IMR-90 (cell line): Measurements from ENCODE around the gene PROM2. TPM values are rescaled to one million over a fixed set of nuclear protein-coding genes. Genes with fewer than 3 reads are reported as not detected.

Experiments
- ATAC-seq: fragments of 200-7000 bp; cut with Tn5 transposase; 2 replicates; pipeline ENCODE4 v1.9.1; 2020; ENCODE audit warnings: low read depth, mild to moderate bottlenecking, moderate library complexity
- BruUV-seq: library from RNA; stranded (reverse); fragments of 400-500 nt; replicated peaks from 2 replicates; lab custom pipeline; 2021; lab: Mats Ljungman, UMichigan
- CTCF ChIA-PET: fragments of 300-600 bp; formaldehyde crosslinking; extraction: SDS; loops from one replicate; lab custom pipeline; 2021; ENCODE audit warnings: antibody characterized with exemption; lab: Yijun Ruan, JAX
- POLR2A ChIA-PET: fragments of 300-600 bp; sonication (Branson Sonifier 250); formaldehyde crosslinking; loops from one replicate; lab custom pipeline; 2022; ENCODE audit warnings: antibody characterized with exemption; ENCODE audit not compliant: unreplicated experiment; lab: Charles Lee
- DNase-seq: peaks from one replicate; pipeline ENCODE4 v3.0.0; 2013
- H2AFZ ChIP-seq: replicated peaks from 2 replicates; pipeline ENCODE3; 2013; ENCODE audit warnings: low read length, mild to moderate bottlenecking; ENCODE audit not compliant: poor library complexity
- H2AK5ac ChIP-seq: 2 replicates; pipeline ENCODE4 v1.6.1; 2013; ENCODE audit warnings: low read depth, low read length, inconsistent platforms
- H2AK9ac ChIP-seq: replicated peaks from 2 replicates; pipeline ENCODE3; 2013; ENCODE audit warnings: mild to moderate bottlenecking, low read depth, low read length, moderate library complexity; ENCODE audit not compliant: poor library complexity
- H2BK120ac ChIP-seq: 2 replicates; pipeline ENCODE4 v1.6.1; 2013; ENCODE audit warnings: low read depth, low read length, inconsistent platforms
- H2BK15ac ChIP-seq: 3 replicates; pipeline ENCODE4 v1.6.1; 2013; ENCODE audit warnings: low read depth, low read length, inconsistent platforms
- H2BK20ac ChIP-seq: 2 replicates; pipeline ENCODE4 v1.6.1; 2013; ENCODE audit warnings: low read depth, mild to moderate bottlenecking, inconsistent platforms, low read length, moderate library complexity
- H2BK5ac ChIP-seq: 2 replicates; pipeline ENCODE4 v1.6.1; 2013; ENCODE audit warnings: mild to moderate bottlenecking, low read depth, low read length, inconsistent platforms; ENCODE audit not compliant: poor library complexity, severe bottlenecking
- H3K14ac ChIP-seq: replicated peaks from 2 replicates; pipeline ENCODE4 v1.6.1; 2013; ENCODE audit warnings: low read depth, low read length, inconsistent platforms
- H3K18ac ChIP-seq: 2 replicates; pipeline ENCODE4 v1.6.1; 2013; ENCODE audit warnings: low read depth, low read length, control low read depth
- H3K23ac ChIP-seq: 2 replicates; pipeline ENCODE4 v1.6.1; 2013; ENCODE audit warnings: low read depth, low read length, inconsistent platforms
- H3K27ac ChIP-seq: 2 replicates; pipeline ENCODE4 v1.5.1; 2013; ENCODE audit warnings: mild to moderate bottlenecking, control low read depth, low read length; ENCODE audit not compliant: insufficient read depth
- H3K27me3 ChIP-seq: 2 replicates; pipeline ENCODE4 v1.6.1; 2013; ENCODE audit warnings: low read length; ENCODE audit not compliant: control insufficient read depth, insufficient read depth
- H3K36me3 ChIP-seq: 2 replicates; pipeline ENCODE4 v1.6.1; 2013; ENCODE audit warnings: low read length, mixed read lengths; ENCODE audit not compliant: control insufficient read depth, insufficient read depth
- H3K4ac ChIP-seq: 2 replicates; pipeline ENCODE4 v1.6.1; 2013; ENCODE audit warnings: low read depth, low read length, inconsistent platforms
- H3K4me1 ChIP-seq: 2 replicates; pipeline ENCODE4 v1.6.1; 2013; ENCODE audit warnings: low read length, mixed read lengths; ENCODE audit not compliant: control insufficient read depth, insufficient read depth
- H3K4me2 ChIP-seq: 2 replicates; pipeline ENCODE4 v1.6.1; 2013; ENCODE audit warnings: low read depth, mild to moderate bottlenecking, control low read depth, low read length, moderate library complexity
- H3K4me3 ChIP-seq: 2 replicates; pipeline ENCODE4 v1.5.1; 2013; ENCODE audit warnings: low read depth, mild to moderate bottlenecking, control low read depth, low read length, moderate library complexity; ENCODE audit not compliant: insufficient read depth
- H3K56ac ChIP-seq: 2 replicates; pipeline ENCODE4 v1.6.1; 2013; ENCODE audit warnings: low read length, inconsistent platforms; ENCODE audit not compliant: insufficient read depth; ENCODE audit errors: extremely low read depth
- H3K79me1 ChIP-seq, 2 experiments: 2 replicates each; pipeline ENCODE4 v1.6.1; 2013; ENCODE audit warnings: low read length in 2 of 2, inconsistent platforms in 1 of 2, low read depth in 1 of 2
- H3K9ac ChIP-seq: 2 replicates; pipeline ENCODE4 v1.6.1; 2013; ENCODE audit warnings: low read depth, low read length, control low read depth
- H3K9me1 ChIP-seq: 2 replicates; pipeline ENCODE4 v1.6.1; 2013; ENCODE audit warnings: low read length, inconsistent platforms; ENCODE audit not compliant: insufficient read depth
- H3K9me3 ChIP-seq: 2 replicates; pipeline ENCODE4 v1.6.1; 2013; ENCODE audit warnings: low read length; ENCODE audit not compliant: control insufficient read depth, insufficient read depth
- H4K20me1 ChIP-seq: 2 replicates; pipeline ENCODE4 v1.6.1; 2013; ENCODE audit warnings: low read length, inconsistent platforms; ENCODE audit not compliant: insufficient read depth
- H4K5ac ChIP-seq: 2 replicates; pipeline ENCODE4 v1.6.1; 2013; ENCODE audit warnings: mild to moderate bottlenecking, low read depth, low read length, control low read depth
- H4K8ac ChIP-seq, 2 experiments: 2 replicates each; pipeline ENCODE4 v1.6.1; 2013; ENCODE audit warnings: low read depth in 2 of 2, low read length in 2 of 2, control low read depth in 1 of 2, inconsistent platforms in 1 of 2
- H4K91ac ChIP-seq: 2 replicates; pipeline ENCODE4 v1.6.1; 2013; ENCODE audit warnings: low read depth, low read length, inconsistent platforms; ENCODE audit not compliant: insufficient read depth
- ELK1 ChIP-seq: fragments of 150-350 bp; IDR thresholded peaks from 2 replicates; pipeline ENCODE4 v1.6.1; 2016; ENCODE audit warnings: low read depth, mild to moderate bottlenecking, low read length, moderate library complexity, borderline replicate concordance
- NFE2L2 ChIP-seq: fragments of 150-350 bp; IDR thresholded peaks from 2 replicates; pipeline ENCODE4 v1.6.1; 2016; ENCODE audit warnings: low read depth, mild to moderate bottlenecking, low read length
- RAD21 ChIP-seq: IDR thresholded peaks from 2 replicates; pipeline ENCODE4 v1.6.1; 2012; ENCODE audit warnings: low read length, improper control_type of control experiment
- RFX5 ChIP-seq: IDR thresholded peaks from 2 replicates; pipeline ENCODE4 v1.8.0; 2012; ENCODE audit warnings: low read depth, mild to moderate bottlenecking, low read length, moderate library complexity
- SMC3 ChIP-seq: fragments of 150-350 bp; IDR thresholded peaks from 2 replicates; pipeline ENCODE4 v1.6.1; 2016; ENCODE audit warnings: low read depth, mild to moderate bottlenecking, antibody characterized with exemption, low read length, moderate library complexity
- WGBS, 2 experiments: methylation state at CpG; one replicate each; pipeline versions ENCODE4 v1.1.5 to v1.1.7; 2013; ENCODE audit warnings: missing lambda C conversion rate in 2 of 2; ENCODE audit not compliant: insufficient read length in 1 of 2; ENCODE audit errors: extremely low coverage in 2 of 2; 5-methylcytosine and 5-hydroxymethylcytosine counted together
- dilution Hi-C: fragments of 300-500 bp; cut with HindIII; formaldehyde crosslinking; loops from one replicate; pipeline ENCODE4 v1.14.3; 2018; ENCODE audit warnings: low sequenced_read_pairs; ENCODE audit not compliant: unreplicated experiment
- in situ Hi-C: fragments of 300-500 bp; cut with MboI; formaldehyde crosslinking; loops from 3 replicates; pipeline ENCODE4 v1.14.3; 2019; ENCODE audit warnings: low sequenced_read_pairs, inconsistent platforms, mixed read lengths
- intact Hi-C: fragments of 100-400 bp; cut with micrococcal nuclease; formaldehyde crosslinking; loops from 2 replicates; pipeline ENCODE4 v1.10.0; 2022
- polyA plus RNA-seq, 3 experiments: library from polyadenylated mRNA; depleted of rRNA; stranded (reverse); fragments of >200 nt; gene quantifications; 2 replicates each; pipeline ENCODE4 v1.2.3, GENCODE V29; 2012; ENCODE audit warnings: low replicate concordance in 1 of 3
- total RNA-seq: library from RNA; depleted of rRNA; stranded (reverse); fragments of >200 nt; gene quantifications from 2 replicates; pipeline ENCODE4 v1.2.3, GENCODE V29; 2012
- TF ChIP-seq, protein P1 (sequence below): conservative IDR thresholded peaks from 2 replicates; pipeline ENCODE4 v1.5.1; 2012; ENCODE audit warnings: mild to moderate bottlenecking, low read depth, low read length, improper control_type of control experiment

Gene PROM2
- total and polyA plus RNA-seq, 2 of the 4 experiments (the other 2 are of a cell fraction) = 0.26 TPM; not detected in 1

- Histone ChIP-seq H3K23ac (no peak overlapping the region), H3K9me1 (no peaks in the 10 kb centered on the region), H4K91ac (no peak overlapping the region), H2BK120ac (no peak overlapping the region), H4K5ac (no peak overlapping the region), H2BK20ac (no peak overlapping the region), H2BK5ac (no peak overlapping the region), H4K20me1 (no peaks in the 10 kb centered on the region), H2AFZ (peak overlapping the region; percentile 23), H3K36me3 (no peaks in the 10 kb centered on the region), H4K8ac (no peak overlapping the region), H3K4me2 (no peak overlapping the region), H2BK15ac (no peak overlapping the region), H3K9ac (no peak overlapping the region), H3K9me3 (no peaks in the 10 kb centered on the region), H3K79me1 (no peaks in the 10 kb centered on the region), H3K27me3 (peaks cover 5% of the 10 kb centered on the region; the same call in 1 of the 2 replicates), H3K27ac (no peak overlapping the region), H3K4me1 (peaks cover 9% of the 10 kb centered on the region; the same call in 1 of the 2 replicates), H3K18ac (no peak overlapping the region), H3K14ac (no peak overlapping the region), H3K4me3 (no peak overlapping the region), H2AK5ac (no peak overlapping the region), H3K4ac (no peak overlapping the region), H2AK9ac (no peak overlapping the region), H3K56ac (no peak overlapping the region)
- DNase-seq = peak; percentile 7
- intact Hi-C loops = loop anchor here (2.0 kb wide), 1 partner anchor 122 kb away; no protein-coding TSS in a partner anchor
- peak; percentile 40; the same call in 1 of the 2 replicates for ATAC-seq
- 79% methylated on average over 6 of the region's 16 CpGs; no CpG with 5 or more reads in 1 of the 2 experiments for WGBS, 2 experiments
- ChIA-PET POLR2A (no interaction called here), CTCF (no interaction called here)
- in situ Hi-C loops = no loop called here
- dilution Hi-C loops = no loop called here
- BruUV-seq = no TSS peak
- TF ChIP-seq, protein P1, sequence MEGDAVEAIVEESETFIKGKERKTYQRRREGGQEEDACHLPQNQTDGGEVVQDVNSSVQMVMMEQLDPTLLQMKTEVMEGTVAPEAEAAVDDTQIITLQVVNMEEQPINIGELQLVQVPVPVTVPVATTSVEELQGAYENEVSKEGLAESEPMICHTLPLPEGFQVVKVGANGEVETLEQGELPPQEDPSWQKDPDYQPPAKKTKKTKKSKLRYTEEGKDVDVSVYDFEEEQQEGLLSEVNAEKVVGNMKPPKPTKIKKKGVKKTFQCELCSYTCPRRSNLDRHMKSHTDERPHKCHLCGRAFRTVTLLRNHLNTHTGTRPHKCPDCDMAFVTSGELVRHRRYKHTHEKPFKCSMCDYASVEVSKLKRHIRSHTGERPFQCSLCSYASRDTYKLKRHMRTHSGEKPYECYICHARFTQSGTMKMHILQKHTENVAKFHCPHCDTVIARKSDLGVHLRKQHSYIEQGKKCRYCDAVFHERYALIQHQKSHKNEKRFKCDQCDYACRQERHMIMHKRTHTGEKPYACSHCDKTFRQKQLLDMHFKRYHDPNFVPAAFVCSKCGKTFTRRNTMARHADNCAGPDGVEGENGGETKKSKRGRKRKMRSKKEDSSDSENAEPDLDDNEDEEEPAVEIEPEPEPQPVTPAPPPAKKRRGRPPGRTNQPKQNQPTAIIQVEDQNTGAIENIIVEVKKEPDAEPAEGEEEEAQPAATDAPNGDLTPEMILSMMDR = peak; percentile 46
- no peak for TF ChIP-seq NFE2L2
- no peak for TF ChIP-seq ELK1
- TF ChIP-seq SMC3 = peak; percentile 41; the same call in 1 of the 2 replicates
- TF ChIP-seq RFX5 = no peak
- TF ChIP-seq RAD21 = peak; percentile 38
Measured at GRCh38 chr2:95314964-95315611, 40.8 kb downstream of the PROM2 start.
